Vagina (tissue), 2 donors: ENCODE results near the gene EZR.

Source experiments
- CTCF ChIP-seq, 3 experiments: fragments of 450-650 bp in 2 of 3; fragments of 200-600 bp in 1 of 3; sonication (generic) in 1 of 3; IDR thresholded peaks; one replicate each; pipeline ENCODE4 v1.5.1; 2017 to 2019; ENCODE audit warnings: antibody characterized with exemption in 3 of 3, mild to moderate bottlenecking in 2 of 3, moderate library complexity in 2 of 3
- POLR2AphosphoS5 ChIP-seq, 2 donors: sonication (generic); formaldehyde crosslinking; IDR thresholded peaks; one replicate each; pipeline ENCODE4 v1.9.0; 2017; ENCODE audit warnings: antibody characterized with exemption in 2 of 2, mild to moderate bottlenecking in 2 of 2, low read depth in 1 of 2; ENCODE audit not compliant: insufficient read depth in 1 of 2

- TF ChIP-seq POLR2AphosphoS5 (IDR thresholded peaks at IDR 0.05; ENCODE audit: insufficient read depth in 1 of 2, low read depth in 1 of 2) (no peak), CTCF (IDR thresholded peaks at IDR 0.05) (no peak)
These were observed 23.7 kb downstream of the EZR start for GRCh38 chr6:158795516-158795915.
